ENCODE data around the gene CTR9. TPM values are rescaled to one million over a fixed set of nuclear protein-coding genes. Genes with fewer than 3 reads are reported as not detected.

CTR9 gene
- total RNA-seq, 4 donors from 2014 or later = 27.8 to 31.8 (median 29.3) TPM

DNA sequence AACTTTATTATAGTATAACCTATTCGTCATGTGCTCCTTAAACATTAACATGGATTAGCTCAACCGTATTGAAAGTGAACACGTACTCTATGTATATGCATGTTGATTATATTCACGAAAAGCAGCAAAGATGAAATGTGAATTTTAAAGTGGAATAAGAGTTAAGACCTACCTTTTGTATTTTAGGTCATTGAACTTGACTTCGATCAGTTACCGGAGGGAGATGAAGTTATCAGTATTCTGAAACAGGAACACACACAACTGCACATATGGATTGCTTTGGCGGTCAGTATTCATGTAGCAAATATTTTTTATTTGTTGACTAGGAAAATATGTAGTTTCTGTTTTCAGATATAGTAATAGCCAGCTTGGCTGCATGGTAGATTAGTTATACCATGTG, 1.4 kb downstream of the CTR9 start:
- no peak overlapping the region for H3K4me3 ChIP-seq (ENCODE audit: low read depth, poor library complexity, severe bottlenecking)
- DNase-seq (ENCODE audit: low spot score in 2 of 2) = no peak
- intact Hi-C loops (cut with DNase I; ENCODE audit: low total_unique reads) = no loop called here
- TF ChIP-seq POLR2A (IDR thresholded peaks at IDR 0.05) = no peak
- TF ChIP-seq, protein P1, sequence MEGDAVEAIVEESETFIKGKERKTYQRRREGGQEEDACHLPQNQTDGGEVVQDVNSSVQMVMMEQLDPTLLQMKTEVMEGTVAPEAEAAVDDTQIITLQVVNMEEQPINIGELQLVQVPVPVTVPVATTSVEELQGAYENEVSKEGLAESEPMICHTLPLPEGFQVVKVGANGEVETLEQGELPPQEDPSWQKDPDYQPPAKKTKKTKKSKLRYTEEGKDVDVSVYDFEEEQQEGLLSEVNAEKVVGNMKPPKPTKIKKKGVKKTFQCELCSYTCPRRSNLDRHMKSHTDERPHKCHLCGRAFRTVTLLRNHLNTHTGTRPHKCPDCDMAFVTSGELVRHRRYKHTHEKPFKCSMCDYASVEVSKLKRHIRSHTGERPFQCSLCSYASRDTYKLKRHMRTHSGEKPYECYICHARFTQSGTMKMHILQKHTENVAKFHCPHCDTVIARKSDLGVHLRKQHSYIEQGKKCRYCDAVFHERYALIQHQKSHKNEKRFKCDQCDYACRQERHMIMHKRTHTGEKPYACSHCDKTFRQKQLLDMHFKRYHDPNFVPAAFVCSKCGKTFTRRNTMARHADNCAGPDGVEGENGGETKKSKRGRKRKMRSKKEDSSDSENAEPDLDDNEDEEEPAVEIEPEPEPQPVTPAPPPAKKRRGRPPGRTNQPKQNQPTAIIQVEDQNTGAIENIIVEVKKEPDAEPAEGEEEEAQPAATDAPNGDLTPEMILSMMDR (IDR thresholded peaks at IDR 0.05) = no peak
- 84 to 86% methylated on average over 7 of the region's 7 CpGs for WGBS, 2 donors

DNA sequence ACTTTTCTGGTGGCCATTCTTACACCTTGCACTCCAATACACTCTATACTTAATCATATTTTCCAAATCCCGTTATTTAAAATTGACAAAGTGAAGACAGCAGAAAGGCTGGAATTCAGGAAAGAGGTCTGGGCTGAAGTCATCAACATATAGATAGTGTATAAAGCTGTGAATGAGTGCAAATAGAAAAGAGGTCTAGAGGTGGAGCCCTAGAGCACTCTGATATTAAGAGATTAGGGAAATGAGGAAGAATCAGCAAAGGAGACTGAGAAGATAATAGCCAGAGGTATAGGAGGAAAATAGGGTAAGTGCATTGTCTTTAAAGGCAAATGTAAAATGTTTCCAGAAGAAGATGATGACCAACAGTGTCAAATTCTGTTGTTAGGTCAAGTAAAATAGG, 7.9 kb downstream of the CTR9 start:
- no peak for DNase-seq (ENCODE audit: low spot score in 2 of 2)
- WGBS, 2 donors = 90 to 93% methylated on average over 1 of the region's 1 CpG
- intact Hi-C loops (cut with DNase I; ENCODE audit: low total_unique reads) = loop anchor here (1.0 kb wide), 1 partner anchor 39 kb away; no protein-coding TSS in a partner anchor
- no peak for TF ChIP-seq POLR2A (IDR thresholded peaks at IDR 0.05)
- TF ChIP-seq, protein P1 (IDR thresholded peaks at IDR 0.05) = no peak
- no peak overlapping the region for H3K4me3 ChIP-seq (ENCODE audit: low read depth, poor library complexity, severe bottlenecking)

DNA sequence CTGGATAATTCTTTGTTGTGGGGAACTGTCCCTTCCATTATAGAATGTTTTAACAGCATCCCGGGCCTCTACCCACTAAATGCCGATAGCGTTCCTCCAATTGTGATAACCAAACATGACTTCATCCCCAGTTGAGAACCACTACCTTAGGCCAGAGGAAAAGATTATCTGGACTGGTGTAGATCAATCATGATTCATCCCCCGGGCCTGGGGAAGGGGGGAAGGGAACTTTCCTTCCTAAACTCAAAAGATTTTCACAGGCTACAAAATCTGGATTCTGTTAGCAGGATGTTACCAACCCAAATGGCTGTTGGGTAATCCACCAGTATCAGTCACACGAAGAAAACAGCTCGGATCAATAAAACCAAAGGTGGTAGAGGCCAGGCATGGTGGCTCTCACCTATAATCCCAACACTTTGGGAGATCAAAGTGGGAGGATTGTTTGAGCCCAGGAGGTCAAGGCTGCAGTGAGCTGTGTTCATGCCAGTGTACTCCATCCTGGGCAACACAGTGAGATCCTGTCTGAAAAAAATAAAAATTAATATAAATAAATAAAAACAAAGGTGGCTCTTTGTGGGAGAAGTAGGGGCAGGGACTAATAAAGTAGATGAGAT, 10.1 kb downstream of the CTR9 start:
- 82 to 84% methylated on average over 6 of the region's 6 CpGs for WGBS, 2 donors
- DNase-seq (ENCODE audit: low spot score in 2 of 2) = no peak
- no peak for TF ChIP-seq POLR2A (IDR thresholded peaks at IDR 0.05)
- TF ChIP-seq, protein P1 (IDR thresholded peaks at IDR 0.05) = no peak
- intact Hi-C loops (cut with DNase I; ENCODE audit: low total_unique reads) = no loop called here
- no peak overlapping the region for H3K4me3 ChIP-seq (ENCODE audit: low read depth, poor library complexity, severe bottlenecking)

DNA sequence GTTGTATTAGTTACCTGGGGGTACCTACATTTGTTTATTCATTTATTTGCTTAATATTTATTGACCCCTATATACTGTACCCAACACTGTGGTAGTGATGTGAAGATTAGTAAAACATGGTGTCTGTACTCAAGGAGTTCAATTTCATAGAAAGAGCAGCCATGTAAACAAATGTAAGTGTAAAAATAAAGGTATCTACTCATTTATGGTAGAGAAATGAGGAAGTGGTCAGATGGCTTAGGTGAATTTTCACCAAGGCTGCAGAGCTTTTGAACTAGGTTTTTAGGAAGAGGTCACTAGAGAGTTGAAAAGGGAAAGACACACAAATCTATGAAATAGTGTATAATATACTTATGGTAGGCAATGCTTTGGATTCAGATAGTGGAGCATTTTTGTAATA, 11.1 kb downstream of the CTR9 start:
- H3K4me3 ChIP-seq (ENCODE audit: low read depth, poor library complexity, severe bottlenecking) = no peak overlapping the region
- no peak for DNase-seq (ENCODE audit: low spot score in 2 of 2)
- no peak for TF ChIP-seq POLR2A (IDR thresholded peaks at IDR 0.05)
- TF ChIP-seq, protein P1 (IDR thresholded peaks at IDR 0.05) = no peak
- intact Hi-C loops (cut with DNase I; ENCODE audit: low total_unique reads) = no loop called here

DNA sequence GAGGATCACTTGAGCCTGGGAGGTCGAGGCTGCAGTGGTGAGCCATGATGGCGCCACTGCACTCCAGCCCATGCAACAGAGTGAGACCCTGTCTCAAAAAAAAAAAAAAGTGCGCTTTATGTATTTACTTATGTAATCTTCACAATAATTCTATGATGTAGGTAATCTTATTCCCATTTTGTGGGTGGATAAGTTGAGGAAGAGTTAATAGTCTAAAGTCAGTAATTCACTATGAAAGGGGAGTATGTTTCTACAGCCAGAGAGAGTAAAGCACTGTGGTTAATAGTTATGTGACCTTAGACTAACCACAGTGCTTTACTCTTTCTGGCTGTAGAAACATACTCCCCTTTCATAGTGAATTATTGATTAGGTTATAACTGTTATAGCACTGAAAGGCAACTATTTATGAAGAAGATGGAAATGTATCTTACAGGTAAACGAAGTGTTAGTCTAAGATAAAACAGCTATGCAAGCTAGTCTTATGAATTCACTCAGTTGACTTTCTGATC, 11.9 kb downstream of the CTR9 start:
- H3K4me3 ChIP-seq (ENCODE audit: low read depth, poor library complexity, severe bottlenecking) = no peak overlapping the region
- TF ChIP-seq, protein P1 (IDR thresholded peaks at IDR 0.05) = no peak
- TF ChIP-seq POLR2A (IDR thresholded peaks at IDR 0.05) = no peak
- no peak for DNase-seq (ENCODE audit: low spot score in 2 of 2)
- 95 to 96% methylated on average over 4 of the region's 4 CpGs for WGBS, 2 donors
- intact Hi-C loops (cut with DNase I; ENCODE audit: low total_unique reads) = no loop called here

DNA sequence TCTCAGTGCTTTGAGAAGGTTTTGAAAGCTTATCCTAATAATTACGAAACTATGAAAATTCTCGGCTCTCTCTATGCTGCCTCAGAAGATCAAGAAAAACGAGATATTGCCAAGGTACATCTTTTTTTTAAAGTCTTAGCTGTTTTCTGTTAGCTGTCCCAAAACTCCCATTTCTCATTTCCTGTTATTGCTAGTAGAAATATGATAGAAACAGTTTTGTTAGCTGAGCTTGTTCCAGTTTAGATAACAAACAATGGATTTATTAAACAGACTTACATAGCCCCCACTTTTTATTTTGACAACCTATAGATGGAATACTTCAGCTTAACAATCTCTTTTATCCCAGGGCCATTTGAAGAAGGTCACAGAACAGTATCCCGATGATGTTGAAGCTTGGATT, 12.7 kb downstream of the CTR9 start:
- no peak for DNase-seq (ENCODE audit: low spot score in 2 of 2)
- 84 to 86% methylated on average over 4 of the region's 4 CpGs for WGBS, 2 donors

More for the DNA sequence above, 12.7 kb downstream of the CTR9 start:
- no peak overlapping the region for H3K4me3 ChIP-seq (ENCODE audit: low read depth, poor library complexity, severe bottlenecking)
- intact Hi-C loops (cut with DNase I; ENCODE audit: low total_unique reads) = no loop called here
- TF ChIP-seq, protein P1 (IDR thresholded peaks at IDR 0.05) = no peak
- TF ChIP-seq POLR2A (IDR thresholded peaks at IDR 0.05) = no peak
